Measurements from ENCODE around the gene RBM26. TPM values are rescaled to one million over a fixed set of nuclear protein-coding genes. Genes with fewer than 3 reads are reported as not detected.

The RBM26 gene
- total RNA-seq (2014; rRNA removed; shearing (Covaris generic)) (61.4 and 69.3 TPM in 2 replicates), polyA plus RNA-seq (2016; fragmentation: Nextera tagmentation; extraction: Ambion mirVana) (36.3 and 46.0 TPM in 2 replicates)
- long read RNA-seq, partial matches to known transcripts: 2 of 6 reads
- long read RNA-seq, other reads (novel, unspliced or antisense): 2 of 6 reads

- Histone ChIP-seq H3K79me2 (replicated peaks; ENCODE audit: insufficient read depth) (peaks cover 59% of the 10 kb centered on the region), H4K20me1 (replicated peaks; ENCODE audit: insufficient read depth) (peaks cover 13% of the 10 kb centered on the region)
- ATAC-seq: peak; percentile 83
Observed at GRCh38 chr13:79405831-79406596, at the start of gene RBM26. Gene RBM26, minus strand, starts transcription at chr13:79406255. Its CDS starts 481 bp downstream, at chr13:79405774.

GRCh38 chr13:79455331-79455730 is 49.3 kb upstream of the RBM26 start:
- Histone ChIP-seq H3K4me1 (ENCODE audit: insufficient read depth) (peaks cover 12% of the 10 kb centered on the region; the same call in 1 of the 2 replicates), H3F3A (replicated peaks; ENCODE audit: low read depth) (no peaks in the 10 kb centered on the region), H3K79me2 (replicated peaks; ENCODE audit: insufficient read depth) (no peaks in the 10 kb centered on the region), H4K20me1 (replicated peaks; ENCODE audit: insufficient read depth) (no peaks in the 10 kb centered on the region), H3K9me2 (ENCODE audit: insufficient read depth) (no peaks in the 10 kb centered on the region; the same call in 1 of the 2 replicates), H3K4me3 (no peak overlapping the region), H3K4me2 (no peak overlapping the region), H3K27ac (ENCODE audit: low read depth) (no peak overlapping the region), H3K27me3 (ENCODE audit: insufficient read depth) (no peaks in the 10 kb centered on the region), H3K36me3 (ENCODE audit: insufficient read depth) (no peaks in the 10 kb centered on the region), H2AFZ (no peak overlapping the region)
- H3K27me3 Mint-ChIP-seq (ENCODE audit: insufficient read depth, low read depth, poor library complexity): no peaks in the 10 kb centered on the region
- no peak for DNase-seq (ENCODE audit: low spot score)
- H3K36me3 Mint-ChIP-seq (ENCODE audit: low read depth): no peaks in the 10 kb centered on the region
- peaks cover 13% of the 10 kb centered on the region for H3K4me1 Mint-ChIP-seq
- H3K4me3 Mint-ChIP-seq: no peak overlapping the region
- no peak for ATAC-seq
- H3K27ac Mint-ChIP-seq: no peak overlapping the region
- no peaks in the 10 kb centered on the region for H3K9me3 Mint-ChIP-seq
- TF ChIP-seq REST (IDR thresholded peaks at IDR 0.05; ENCODE audit: unreplicated experiment) (no peak), POLR2AphosphoS5 (IDR thresholded peaks at IDR 0.05; ENCODE audit: low read depth) (no peak), ETS1 (IDR thresholded peaks at IDR 0.05) (no peak), CREB1 (CRISPR knock-in tag; IDR thresholded peaks at IDR 0.05; ENCODE audit: low read depth) (no peak), EZH2phosphoT487 (IDR thresholded peaks at IDR 0.05; ENCODE audit: unreplicated experiment) (no peak), ZNF114 (CRISPR knock-in tag; IDR thresholded peaks at IDR 0.05) (no peak), NANOG (IDR thresholded peaks at IDR 0.05; ENCODE audit: borderline replicate concordance) (no peak), STAT1 (IDR thresholded peaks at IDR 0.05; ENCODE audit: unreplicated experiment) (no peak), ZNF462 (CRISPR knock-in tag; IDR thresholded peaks at IDR 0.05) (no peak)

More at GRCh38 chr13:79405831-79406596, at the start of gene RBM26:
- Histone ChIP-seq H3K4me2 (peak within 1 kb of the TSS; percentile 85), H3K9me2 (ENCODE audit: insufficient read depth) (no peaks in the 10 kb centered on the region), H3K36me3 (ENCODE audit: insufficient read depth) (no peaks in the 10 kb centered on the region), H3K27me3 (ENCODE audit: insufficient read depth) (no peaks in the 10 kb centered on the region), H3F3A (replicated peaks; ENCODE audit: low read depth) (no peaks in the 10 kb centered on the region), H3K27ac (ENCODE audit: low read depth) (peak within 1 kb of the TSS; percentile 98), H2AFZ (peak within 1 kb of the TSS; percentile 40), H3K4me3 (peak within 1 kb of the TSS; percentile 92), H3K4me1 (ENCODE audit: insufficient read depth) (peaks cover 40% of the 10 kb centered on the region)
- no peaks in the 10 kb centered on the region for H3K27me3 Mint-ChIP-seq (ENCODE audit: insufficient read depth, low read depth, poor library complexity)
- peaks cover 30% of the 10 kb centered on the region for H3K4me1 Mint-ChIP-seq
- H3K36me3 Mint-ChIP-seq (ENCODE audit: low read depth): no peaks in the 10 kb centered on the region
- TF ChIP-seq ZNF114 (CRISPR knock-in tag; IDR thresholded peaks at IDR 0.05) (no peak), POLR2AphosphoS5 (IDR thresholded peaks at IDR 0.05; ENCODE audit: low read depth) (peak; percentile 97)
- peak within 1 kb of the TSS; percentile 98 for H3K27ac Mint-ChIP-seq
- no peak within 1 kb of the TSS; the same call in 2 of the 3 replicates for H3K4me3 Mint-ChIP-seq
- peak; percentile 97 for DNase-seq (ENCODE audit: low spot score)
- H3K9me3 Mint-ChIP-seq: no peaks in the 10 kb centered on the region

Data from GM23338 (cell line).